Stimulated activated CD4-positive, alpha-beta T cell treated with anti-CD3 and anti-CD28 coated beads, Interleukin-15, amount 100 ng/mL, for 24 hours (primary cell): Measurements from ENCODE around the gene CLEC17A.
"Not testable (repeated sequence)": the region's sequence is repeated elsewhere in the genome, so short reads cannot be mapped to it uniquely, and the experiment has no call there.

Experiments used
- DNase-seq: peaks from one replicate; pipeline ENCODE4 v3.0.0-alpha.2; 2020

Gene CLEC17A

GRCh38 chr19:14584372-14584771, 1.5 kb downstream of the CLEC17A start:
- not testable (repeated sequence) for DNase-seq

- peak; percentile 63 for DNase-seq
These were observed 2.3 kb downstream of the CLEC17A start for GRCh38 chr19:14585187-14585586.

GRCh38 chr19:14589433-14589832, 6.5 kb downstream of the CLEC17A start:
- peak; percentile 29 for DNase-seq

GRCh38 chr19:14595558-14595957, 12.7 kb downstream of the CLEC17A start:
- DNase-seq: no peak

GRCh38 chr19:14599548-14600147, 16.8 kb downstream of the CLEC17A start:
- DNase-seq: no peak

GRCh38 chr19:14603990-14604387, 21.1 kb downstream of the CLEC17A start:
- no peak for DNase-seq

- no peak for DNase-seq
These were observed 23.7 kb downstream of the CLEC17A start for GRCh38 chr19:14606627-14607026.

- DNase-seq: no peak
These were observed 28.2 kb downstream of the CLEC17A start for GRCh38 chr19:14611051-14611450.

- not testable (repeated sequence) for DNase-seq
These were observed 29.4 kb downstream of the CLEC17A start for GRCh38 chr19:14612242-14612641.

GRCh38 chr19:14612657-14613056, 29.8 kb downstream of the CLEC17A start:
- DNase-seq: no peak

- DNase-seq: not testable (repeated sequence)
These were observed 30.7 kb downstream of the CLEC17A start for GRCh38 chr19:14613399-14614098.

- no peak for DNase-seq
These were observed 31.2 kb downstream of the CLEC17A start for GRCh38 chr19:14614099-14614412.

- DNase-seq: no peak
These were observed 32.7 kb downstream of the CLEC17A start for GRCh38 chr19:14615623-14616022.

GRCh38 chr19:14616407-14616806, 33.5 kb downstream of the CLEC17A start:
- no peak for DNase-seq

GRCh38 chr19:14619404-14619803, 36.5 kb downstream of the CLEC17A start:
- no peak for DNase-seq

GRCh38 chr19:14624491-14624890, 41.6 kb downstream of the CLEC17A start:
- DNase-seq: not testable (repeated sequence)

GRCh38 chr19:14629557-14629956, 46.7 kb downstream of the CLEC17A start:
- DNase-seq: no peak

GRCh38 chr19:14632286-14632685, 49.4 kb downstream of the CLEC17A start:
- DNase-seq: peak; percentile 14

GRCh38 chr19:14639536-14640277, 56.8 kb downstream of the CLEC17A start:
- no peak for DNase-seq

- no peak for DNase-seq
These were observed 65.6 kb downstream of the CLEC17A start for GRCh38 chr19:14648506-14648905.

- DNase-seq: no peak
These were observed 66.1 kb downstream of the CLEC17A start for GRCh38 chr19:14649020-14649419.

GRCh38 chr19:14650161-14650560, 67.3 kb downstream of the CLEC17A start:
- DNase-seq: no peak

GRCh38 chr19:14654786-14655560, 72.1 kb downstream of the CLEC17A start:
- DNase-seq: no peak
